ENCODE results near the gene TMEM61.
"Not testable (repeated sequence)": the region's sequence is repeated elsewhere in the genome, so short reads cannot be mapped to it uniquely, and the experiment has no call there.

Gene TMEM61

GRCh38 chr1:54963829-54964228 is 16.6 kb upstream of the TMEM61 start:
- H3K9ac ChIP-seq (ENCODE audit: low read depth, low read length); H3K4me2 ChIP-seq (ENCODE audit: low read length); H3K27me3 ChIP-seq (ENCODE audit: control insufficient read depth, insufficient read depth, low read length); H3K9me3 ChIP-seq (replicated peaks; ENCODE audit: low read length); H3K4me3 ChIP-seq (ENCODE audit: low read length); H3K36me3 ChIP-seq (ENCODE audit: insufficient read depth, low read length): not testable (repeated sequence)
- H3K4me1 ChIP-seq (ENCODE audit: control insufficient read depth, insufficient read depth, low read length), result peaks cover 18% of the 10 kb centered on the region

GRCh38 chr1:54965624-54966340 is 14.6 kb upstream of the TMEM61 start:
- no peak overlapping the region for H3K9ac ChIP-seq (ENCODE audit: low read depth, low read length)

GRCh38 chr1:54967372-54967771 is 13.1 kb upstream of the TMEM61 start:
- Histone ChIP-seq H3K4me1 (ENCODE audit: control insufficient read depth, insufficient read depth, low read length) (peaks cover 25% of the 10 kb centered on the region), H3K9me3 (replicated peaks; ENCODE audit: low read length) (no peaks in the 10 kb centered on the region), H3K9ac (ENCODE audit: low read depth, low read length) (no peak overlapping the region), H3K36me3 (ENCODE audit: insufficient read depth, low read length) (no peaks in the 10 kb centered on the region), H3K4me3 (ENCODE audit: low read length) (no peak overlapping the region), H3K27me3 (ENCODE audit: control insufficient read depth, insufficient read depth, low read length) (no peaks in the 10 kb centered on the region), H3K4me2 (ENCODE audit: low read length) (no peak overlapping the region)

More at GRCh38 chr1:54965624-54966340, 14.6 kb upstream of the TMEM61 start:
- peak overlapping the region; percentile 51 for H3K4me2 ChIP-seq (ENCODE audit: low read length)
- H3K27me3 ChIP-seq (ENCODE audit: control insufficient read depth, insufficient read depth, low read length), result no peaks in the 10 kb centered on the region
- peaks cover 18% of the 10 kb centered on the region for H3K4me1 ChIP-seq (ENCODE audit: control insufficient read depth, insufficient read depth, low read length)
- peak overlapping the region; percentile 3 for H3K4me3 ChIP-seq (ENCODE audit: low read length)
- H3K9me3 ChIP-seq (replicated peaks; ENCODE audit: low read length), result no peaks in the 10 kb centered on the region
- H3K36me3 ChIP-seq (ENCODE audit: insufficient read depth, low read length), result no peaks in the 10 kb centered on the region

GRCh38 chr1:54968551-54968950 is 11.9 kb upstream of the TMEM61 start:
- peaks cover 29% of the 10 kb centered on the region for H3K4me1 ChIP-seq (ENCODE audit: control insufficient read depth, insufficient read depth, low read length)

GRCh38 chr1:54969879-54970278 is 10.5 kb upstream of the TMEM61 start:
- no peak overlapping the region for H3K4me2 ChIP-seq (ENCODE audit: low read length)
- no peaks in the 10 kb centered on the region for H3K36me3 ChIP-seq (ENCODE audit: insufficient read depth, low read length)
- no peaks in the 10 kb centered on the region for H3K27me3 ChIP-seq (ENCODE audit: control insufficient read depth, insufficient read depth, low read length)
- H3K9ac ChIP-seq (ENCODE audit: low read depth, low read length), result no peak overlapping the region
- peaks cover 30% of the 10 kb centered on the region for H3K4me1 ChIP-seq (ENCODE audit: control insufficient read depth, insufficient read depth, low read length)
- H3K4me3 ChIP-seq (ENCODE audit: low read length), result no peak overlapping the region
- H3K9me3 ChIP-seq (replicated peaks; ENCODE audit: low read length), result no peaks in the 10 kb centered on the region

More at GRCh38 chr1:54968551-54968950, 11.9 kb upstream of the TMEM61 start:
- Histone ChIP-seq H3K4me3 (ENCODE audit: low read length) (no peak overlapping the region), H3K9me3 (replicated peaks; ENCODE audit: low read length) (no peaks in the 10 kb centered on the region), H3K36me3 (ENCODE audit: insufficient read depth, low read length) (no peaks in the 10 kb centered on the region), H3K27me3 (ENCODE audit: control insufficient read depth, insufficient read depth, low read length) (no peaks in the 10 kb centered on the region), H3K4me2 (ENCODE audit: low read length) (no peak overlapping the region), H3K9ac (ENCODE audit: low read depth, low read length) (no peak overlapping the region)

- Histone ChIP-seq H3K9me3 (replicated peaks; ENCODE audit: low read length) (no peaks in the 10 kb centered on the region), H3K4me1 (ENCODE audit: control insufficient read depth, insufficient read depth, low read length) (peaks cover 25% of the 10 kb centered on the region), H3K36me3 (ENCODE audit: insufficient read depth, low read length) (no peaks in the 10 kb centered on the region), H3K4me2 (ENCODE audit: low read length) (no peak overlapping the region), H3K27me3 (ENCODE audit: control insufficient read depth, insufficient read depth, low read length) (no peaks in the 10 kb centered on the region), H3K9ac (ENCODE audit: low read depth, low read length) (no peak overlapping the region), H3K4me3 (ENCODE audit: low read length) (no peak overlapping the region)
Observed at GRCh38 chr1:54970901-54971300, 9.5 kb upstream of the TMEM61 start.

GRCh38 chr1:54971317-54971791 is 9.1 kb upstream of the TMEM61 start:
- Histone ChIP-seq H3K9ac (ENCODE audit: low read depth, low read length) (no peak overlapping the region), H3K4me3 (ENCODE audit: low read length) (no peak overlapping the region), H3K9me3 (replicated peaks; ENCODE audit: low read length) (no peaks in the 10 kb centered on the region), H3K27me3 (ENCODE audit: control insufficient read depth, insufficient read depth, low read length) (no peaks in the 10 kb centered on the region), H3K4me2 (ENCODE audit: low read length) (peak overlapping the region; percentile 27), H3K36me3 (ENCODE audit: insufficient read depth, low read length) (no peaks in the 10 kb centered on the region), H3K4me1 (ENCODE audit: control insufficient read depth, insufficient read depth, low read length) (peaks cover 20% of the 10 kb centered on the region)

- H3K9me3 ChIP-seq (replicated peaks; ENCODE audit: low read length), result no peaks in the 10 kb centered on the region
- H3K36me3 ChIP-seq (ENCODE audit: insufficient read depth, low read length), result no peaks in the 10 kb centered on the region
- H3K9ac ChIP-seq (ENCODE audit: low read depth, low read length), result no peak overlapping the region
- H3K4me2 ChIP-seq (ENCODE audit: low read length), result no peak overlapping the region
- H3K4me1 ChIP-seq (ENCODE audit: control insufficient read depth, insufficient read depth, low read length), result peaks cover 12% of the 10 kb centered on the region
- H3K4me3 ChIP-seq (ENCODE audit: low read length), result no peak overlapping the region
- no peaks in the 10 kb centered on the region for H3K27me3 ChIP-seq (ENCODE audit: control insufficient read depth, insufficient read depth, low read length)
Observed at GRCh38 chr1:54972436-54972835, 8.0 kb upstream of the TMEM61 start.

GRCh38 chr1:54973205-54973921 is 7.1 kb upstream of the TMEM61 start:
- no peaks in the 10 kb centered on the region for H3K9me3 ChIP-seq (replicated peaks; ENCODE audit: low read length)
- H3K27me3 ChIP-seq (ENCODE audit: control insufficient read depth, insufficient read depth, low read length), result peaks cover 2% of the 10 kb centered on the region
- H3K4me1 ChIP-seq (ENCODE audit: control insufficient read depth, insufficient read depth, low read length), result peaks cover 12% of the 10 kb centered on the region
- H3K4me2 ChIP-seq (ENCODE audit: low read length), result peak overlapping the region; percentile 29
- no peaks in the 10 kb centered on the region for H3K36me3 ChIP-seq (ENCODE audit: insufficient read depth, low read length)
- no peak overlapping the region for H3K9ac ChIP-seq (ENCODE audit: low read depth, low read length)
- no peak overlapping the region for H3K4me3 ChIP-seq (ENCODE audit: low read length)

GRCh38 chr1:54975356-54976108 is 4.9 kb upstream of the TMEM61 start:
- Histone ChIP-seq H3K27me3 (ENCODE audit: control insufficient read depth, insufficient read depth, low read length) (peaks cover 12% of the 10 kb centered on the region), H3K36me3 (ENCODE audit: insufficient read depth, low read length) (no peaks in the 10 kb centered on the region), H3K4me3 (ENCODE audit: low read length) (no peak overlapping the region), H3K9me3 (replicated peaks; ENCODE audit: low read length) (no peaks in the 10 kb centered on the region), H3K9ac (ENCODE audit: low read depth, low read length) (no peak overlapping the region), H3K4me2 (ENCODE audit: low read length) (no peak overlapping the region), H3K4me1 (ENCODE audit: control insufficient read depth, insufficient read depth, low read length) (peaks cover 12% of the 10 kb centered on the region)

- peaks cover 6% of the 10 kb centered on the region for H3K4me1 ChIP-seq (ENCODE audit: control insufficient read depth, insufficient read depth, low read length)
- H3K9ac ChIP-seq (ENCODE audit: low read depth, low read length), result no peak overlapping the region
- H3K27me3 ChIP-seq (ENCODE audit: control insufficient read depth, insufficient read depth, low read length), result peaks cover 23% of the 10 kb centered on the region
- H3K4me3 ChIP-seq (ENCODE audit: low read length), result no peak overlapping the region
- H3K36me3 ChIP-seq (ENCODE audit: insufficient read depth, low read length), result no peaks in the 10 kb centered on the region
- H3K4me2 ChIP-seq (ENCODE audit: low read length), result no peak overlapping the region
- no peaks in the 10 kb centered on the region for H3K9me3 ChIP-seq (replicated peaks; ENCODE audit: low read length)
Observed at GRCh38 chr1:54976747-54977146, 3.7 kb upstream of the TMEM61 start.

Data from skeletal muscle satellite cell (primary cell).